Cortex of kidney (tissue), 1 donor: ENCODE data around the gene TTC7B.
"Not testable (repeated sequence)": the region's sequence is repeated elsewhere in the genome, so short reads cannot be mapped to it uniquely, and the experiment has no call there.

Experiments used
- DNase-seq: peaks from one replicate; lab custom pipeline; 2025; lab: John Stamatoyannopoulos, UW

The TTC7B gene

DNA sequence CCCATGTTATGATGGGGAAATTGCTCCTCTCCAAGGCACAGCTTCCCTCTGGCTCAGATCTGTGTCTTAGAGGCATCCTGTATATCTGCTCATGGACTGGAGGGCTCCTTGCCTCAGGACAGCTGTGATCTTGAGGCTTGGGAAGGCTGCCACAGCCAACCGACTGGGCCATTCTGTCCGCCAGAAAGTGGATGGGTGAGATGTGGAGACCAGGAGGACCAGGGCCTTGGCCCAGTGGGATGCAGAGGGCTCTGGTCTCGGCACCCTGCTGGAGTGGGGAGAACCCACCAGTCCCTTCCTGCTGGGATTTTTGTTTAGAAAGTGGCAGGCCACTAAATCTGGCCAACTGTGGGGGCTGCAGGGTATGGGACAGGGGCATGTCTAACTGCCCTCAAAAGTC is 270.8 kb downstream of the TTC7B start:
- DNase-seq = no peak

GRCh38 chr14:90544971-90545370 is 271.3 kb downstream of the TTC7B start:
- DNase-seq = no peak

DNA sequence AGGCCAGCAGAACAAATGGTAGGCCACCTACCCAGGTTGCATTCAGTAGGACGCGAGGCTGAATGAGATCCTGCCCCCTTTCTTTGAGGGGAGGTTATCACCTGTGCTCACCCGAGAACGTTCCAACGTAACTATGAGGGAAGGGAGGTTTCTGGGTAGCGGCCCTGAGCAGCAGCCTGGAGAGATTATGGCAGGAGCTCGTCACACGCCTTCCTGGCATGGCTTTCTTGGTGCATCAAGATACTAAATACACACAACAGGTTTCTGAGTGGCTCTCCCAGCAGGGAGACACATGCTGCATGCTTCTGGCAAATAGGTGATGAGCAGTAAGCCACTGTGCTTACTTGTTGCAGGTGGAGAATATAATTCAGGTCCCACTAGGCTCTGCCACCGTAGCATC is 271.7 kb downstream of the TTC7B start:
- no peak for DNase-seq

DNA sequence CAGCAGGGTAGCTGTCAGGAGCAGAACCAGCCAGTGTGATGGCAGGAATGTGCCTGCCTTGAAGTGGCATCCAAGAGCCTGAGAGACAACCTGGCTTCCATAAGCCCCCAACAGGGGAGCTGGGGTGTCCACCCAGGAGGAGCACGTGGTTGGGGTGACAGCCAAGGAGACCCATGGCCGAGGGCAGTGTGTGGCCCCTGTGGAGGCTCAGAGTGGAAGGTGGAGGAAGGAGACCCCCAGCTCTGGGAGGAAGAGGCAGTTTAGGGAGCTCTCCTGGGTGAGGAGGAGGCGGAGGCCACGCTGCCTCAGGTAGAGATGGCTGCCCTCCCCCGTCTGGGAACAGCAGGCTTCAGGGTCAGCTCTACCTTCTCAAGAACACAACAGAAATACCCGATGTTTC is 272.4 kb downstream of the TTC7B start:
- DNase-seq = no peak

DNA sequence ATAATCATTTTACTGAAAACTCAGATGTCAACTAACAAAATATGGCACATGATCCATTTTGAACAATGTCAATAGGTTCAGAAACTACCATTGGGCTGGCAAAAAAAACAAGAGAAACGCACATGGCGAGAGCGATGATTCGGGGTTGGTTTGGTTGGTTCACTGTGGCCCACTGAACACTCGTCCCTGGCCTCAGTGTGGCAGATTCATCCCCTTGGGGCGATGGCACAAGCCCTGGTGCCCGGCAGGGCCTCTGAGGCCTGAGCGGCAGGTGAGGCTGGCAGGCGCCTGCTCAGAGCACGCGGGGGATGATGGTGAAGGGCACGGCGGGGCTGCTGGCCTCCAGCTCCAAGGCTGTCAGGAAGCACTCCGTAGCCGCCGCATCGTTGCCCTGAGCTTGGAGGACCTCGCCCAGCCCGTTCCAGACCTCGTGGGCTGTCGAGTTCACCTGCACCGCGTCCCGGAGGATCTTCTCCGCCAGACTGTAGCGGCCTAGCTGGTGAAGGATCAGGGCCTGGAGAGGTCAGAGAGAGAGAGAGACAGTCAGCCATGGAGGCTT is 275.1 kb downstream of the TTC7B start:
- DNase-seq = no peak

- DNase-seq = no peak
Observed at GRCh38 chr14:90540437-90540836, 275.8 kb downstream of the TTC7B start.

- no peak for DNase-seq
Observed at GRCh38 chr14:90539996-90540395, 276.2 kb downstream of the TTC7B start.

DNA sequence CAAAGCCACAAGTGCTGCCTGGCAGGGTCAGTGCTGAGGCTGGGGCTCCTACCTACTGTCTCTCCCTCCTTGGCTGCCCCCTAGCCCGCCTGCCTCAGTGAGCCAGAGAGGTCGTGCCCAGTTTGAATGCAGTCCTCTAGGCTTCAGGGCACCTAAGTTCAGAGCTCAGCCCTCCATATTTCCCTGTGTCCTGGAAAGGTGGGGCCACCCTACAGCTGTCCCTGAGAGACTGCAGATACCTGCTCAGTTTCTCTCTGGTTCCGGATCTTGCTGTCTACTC is 276.8 kb downstream of the TTC7B start:
- DNase-seq = no peak

DNA sequence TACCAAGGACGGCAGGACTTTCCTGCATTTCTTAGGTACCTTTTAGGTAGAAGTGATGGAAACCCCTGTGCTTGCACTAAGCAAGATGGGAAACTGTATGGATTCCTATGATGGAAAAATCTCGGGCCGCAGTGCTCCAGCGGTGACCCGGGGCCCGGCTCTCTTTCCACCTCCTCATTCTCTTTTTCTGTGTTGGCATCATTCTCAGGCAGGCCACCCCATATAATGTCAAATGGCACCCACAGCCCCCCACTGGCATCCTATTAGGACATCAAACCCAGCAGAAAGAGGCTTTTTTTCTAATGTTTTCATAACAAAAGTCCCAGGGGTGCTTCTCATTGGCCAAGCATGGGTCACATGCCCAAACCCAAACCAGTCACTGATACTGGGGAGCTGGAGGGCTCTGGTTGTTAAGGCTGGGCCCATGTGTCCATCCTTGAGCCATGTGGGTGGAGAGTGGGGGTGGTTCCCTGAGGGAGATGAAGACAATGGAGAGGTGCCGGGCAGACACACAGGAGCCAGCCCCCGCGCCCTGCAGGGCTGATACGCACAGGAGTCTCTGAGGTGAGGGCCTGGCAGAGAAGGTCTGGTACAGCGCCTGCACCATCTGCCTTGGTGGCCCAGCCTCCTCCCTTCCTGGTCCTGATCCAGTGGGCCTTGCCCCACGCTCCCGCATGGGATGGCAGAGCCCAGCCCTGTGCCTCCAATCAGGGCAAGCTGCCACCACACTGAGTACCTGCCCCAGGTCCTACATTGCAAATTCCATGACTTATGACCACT is 277.3 kb downstream of the TTC7B start:
- no peak for DNase-seq

- no peak for DNase-seq
Observed at GRCh38 chr14:90538095-90538494, 278.1 kb downstream of the TTC7B start.

- DNase-seq = no peak
Observed at GRCh38 chr14:90536511-90537191, 279.6 kb downstream of the TTC7B start.

- no peak for DNase-seq
Observed at GRCh38 chr14:90536092-90536491, 280.1 kb downstream of the TTC7B start.

- no peak for DNase-seq
Observed at GRCh38 chr14:90535556-90536090, 280.6 kb downstream of the TTC7B start.

GRCh38 chr14:90534838-90535555 is 281.2 kb downstream of the TTC7B start:
- DNase-seq = no peak

DNA sequence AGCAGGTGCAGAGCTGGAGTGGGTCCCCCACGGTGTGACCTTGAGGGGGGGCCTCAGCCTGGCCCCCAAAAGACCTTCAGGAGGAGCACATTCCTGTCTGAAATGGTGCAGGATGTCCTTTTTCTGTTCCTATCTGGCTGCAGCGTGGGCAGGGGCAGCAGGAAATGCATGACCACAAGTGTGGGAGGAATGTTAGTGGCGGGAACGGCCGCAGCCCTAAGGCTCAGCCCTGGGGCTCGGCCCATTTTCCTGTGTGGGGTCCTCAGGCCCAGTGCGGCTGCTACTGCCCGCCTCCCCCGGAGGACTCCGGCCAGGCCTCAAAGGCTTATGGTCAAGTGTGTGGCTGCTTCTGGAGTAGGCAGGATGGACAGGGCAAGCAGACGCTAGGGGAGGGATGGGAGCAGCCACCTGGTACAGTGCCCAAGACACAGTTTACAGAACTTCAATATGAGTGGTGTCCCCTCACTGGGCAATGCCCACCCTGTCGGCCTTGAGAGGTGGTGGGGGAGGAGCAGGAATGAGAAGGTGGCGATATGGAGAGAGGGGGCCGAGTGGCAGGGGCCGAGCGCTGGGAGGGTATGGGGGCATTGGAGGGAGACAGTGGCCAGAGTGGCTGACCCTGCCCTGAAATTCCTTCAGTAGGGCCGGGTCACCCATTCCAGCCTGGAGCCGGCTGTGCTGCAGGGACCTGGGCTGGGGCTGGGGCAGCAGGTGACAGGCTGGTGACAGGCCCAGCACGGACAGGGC is 282.0 kb downstream of the TTC7B start:
- no peak for DNase-seq

DNA sequence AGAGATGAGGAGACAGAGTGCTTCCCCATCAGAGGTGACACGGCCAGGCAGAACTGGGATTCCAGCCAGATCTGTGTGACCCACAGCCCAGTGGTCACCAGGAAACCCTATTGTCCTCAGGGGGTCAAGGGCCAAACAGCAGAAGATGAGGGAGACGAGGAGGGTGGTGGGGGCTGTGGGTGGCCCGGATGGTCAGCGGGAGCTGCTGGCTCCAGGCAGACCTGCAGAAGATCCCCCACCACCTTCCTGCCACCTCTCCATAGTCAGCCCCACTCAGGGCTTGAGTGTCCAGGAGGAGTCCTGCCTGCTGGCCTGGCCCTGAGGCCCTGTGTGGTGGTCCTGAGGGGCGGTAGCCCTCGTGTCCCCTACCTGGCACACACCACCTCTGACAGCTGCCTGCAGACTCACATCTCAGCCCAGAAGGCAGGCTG is 282.6 kb downstream of the TTC7B start:
- no peak for DNase-seq

GRCh38 chr14:90532826-90533525 is 283.3 kb downstream of the TTC7B start:
- DNase-seq = no peak

GRCh38 chr14:90531497-90531896 is 284.7 kb downstream of the TTC7B start:
- no peak for DNase-seq

- DNase-seq = no peak
Observed at GRCh38 chr14:90530523-90530922, 285.7 kb downstream of the TTC7B start.

GRCh38 chr14:90527978-90528377 is 288.3 kb downstream of the TTC7B start:
- DNase-seq = no peak

DNA sequence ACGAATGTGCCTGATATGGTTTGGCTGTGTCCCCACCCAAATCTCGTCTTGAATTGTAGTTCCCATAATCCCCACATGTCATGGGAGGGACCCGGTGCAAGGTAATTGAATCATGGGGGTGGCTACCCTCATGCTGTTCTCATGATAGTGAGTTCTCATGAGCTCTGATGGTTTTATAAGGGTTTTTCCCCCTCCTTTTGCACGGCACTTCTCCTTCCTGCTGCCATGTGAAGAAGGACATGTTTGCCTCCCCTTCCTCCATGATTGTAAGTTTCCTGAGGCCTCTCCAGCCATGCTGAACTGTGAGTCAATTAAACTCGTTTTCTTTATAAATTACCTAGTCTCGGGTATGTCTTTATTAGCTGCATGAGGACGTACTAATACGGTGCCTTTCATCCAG is 289.7 kb downstream of the TTC7B start:
- not testable (repeated sequence) for DNase-seq
